Ascending aorta (tissue), 2 donors: ENCODE data around the gene PRR14L. TPM values are rescaled to one million over a fixed set of nuclear protein-coding genes. Genes with fewer than 3 reads are reported as not detected.
"Not testable (repeated sequence)": the region's sequence is repeated elsewhere in the genome, so short reads cannot be mapped to it uniquely, and the experiment has no call there.

ENCODE experiments used
- DNase-seq, 2 donors: peaks; one replicate each; pipeline ENCODE4 v3.0.0-alpha.2; 2019; ENCODE audit warnings: low spot score in 2 of 2
- H3K27ac ChIP-seq, 2 donors: fragments of 200-600 bp; sonication (generic); one replicate each; pipeline ENCODE4 v1.5.1; 2016 to 2017; ENCODE audit warnings: mild to moderate bottlenecking in 1 of 2
- H3K27me3 ChIP-seq: fragments of 200-600 bp; sonication (generic); one replicate; pipeline ENCODE4 v1.5.1; 2017
- H3K36me3 ChIP-seq, 2 donors: fragments of 200-600 bp; sonication (generic); one replicate each; pipeline ENCODE4 v1.5.1; 2016
- H3K4me1 ChIP-seq, 2 donors: fragments of 200-600 bp; sonication (generic); one replicate each; pipeline ENCODE4 v1.5.1; 2016 to 2017; ENCODE audit warnings: mild to moderate bottlenecking in 1 of 2
- H3K4me3 ChIP-seq, 2 donors: fragments of 200-600 bp; sonication (generic); one replicate each; pipeline ENCODE4 v1.5.1; 2016 to 2017; ENCODE audit warnings: mild to moderate bottlenecking in 1 of 2
- H3K9me3 ChIP-seq, 2 donors: fragments of 200-600 bp; sonication (generic); one replicate each; pipeline ENCODE4 v1.5.1; 2016
- CTCF ChIP-seq, 3 experiments: fragments of 200-600 bp in 2 of 3; fragments of 450-650 bp in 1 of 3; sonication (generic) in 2 of 3; IDR thresholded peaks; one replicate each; pipeline ENCODE4 v1.5.1; 2016 to 2019; ENCODE audit warnings: antibody characterized with exemption in 3 of 3, mild to moderate bottlenecking in 1 of 3, moderate library complexity in 1 of 3
- intact Hi-C: fragments of 100-400 bp; cut with DNase I; formaldehyde crosslinking; loops from one replicate; pipeline ENCODE4 v1.15.1; 2023
- total RNA-seq: library from RNA; depleted of rRNA; stranded (reverse); fragments of >200 nt; gene quantifications from one replicate; pipeline ENCODE4 v1.1.0, GENCODE V29; 2016

PRR14L gene
- total RNA-seq, 1 donor from 2014 or later, result 17.2 TPM

- TF ChIP-seq CTCF (IDR thresholded peaks at IDR 0.05), result no peak
- Histone ChIP-seq H3K9me3 (no peaks in the 10 kb centered on the region), H3K4me3 (no peak overlapping the region), H3K27ac (no peak overlapping the region), H3K4me1 (no peaks in the 10 kb centered on the region), H3K27me3 (no peaks in the 10 kb centered on the region), H3K36me3 (peaks cover 50 to 80% of the 10 kb centered on the region in 2 donors)
- no peak for DNase-seq
- intact Hi-C loops, result no loop called here
Measured at GRCh38 chr22:31715147-31715778, 34.7 kb downstream of the PRR14L start.

GRCh38 chr22:31711226-31711625 lies 38.7 kb downstream of the PRR14L start:
- peaks cover 41 to 72% of the 10 kb centered on the region in 2 donors for H3K36me3 ChIP-seq
- H3K27me3 ChIP-seq, H3K9me3 ChIP-seq, H3K27ac ChIP-seq, DNase-seq, H3K4me3 ChIP-seq, H3K4me1 ChIP-seq, intact Hi-C loops: not testable (repeated sequence)

GRCh38 chr22:31707519-31707918 lies 42.4 kb downstream of the PRR14L start:
- no peak for DNase-seq
- no peaks in the 10 kb centered on the region for H3K27me3 ChIP-seq
- no peaks in the 10 kb centered on the region for H3K4me1 ChIP-seq
- no peaks in the 10 kb centered on the region for H3K9me3 ChIP-seq
- no peak overlapping the region for H3K27ac ChIP-seq
- TF ChIP-seq CTCF (IDR thresholded peaks at IDR 0.05), result no peak
- H3K36me3 ChIP-seq, result peaks cover 39 to 58% of the 10 kb centered on the region in 2 donors
- no peak overlapping the region for H3K4me3 ChIP-seq
- intact Hi-C loops, result no loop called here

- H3K4me3 ChIP-seq, result no peak overlapping the region
- DNase-seq, result no peak
- no peaks in the 10 kb centered on the region for H3K4me1 ChIP-seq
- H3K36me3 ChIP-seq, result peaks cover 46 to 78% of the 10 kb centered on the region in 2 donors
- H3K27ac ChIP-seq, result no peak overlapping the region
- no peaks in the 10 kb centered on the region for H3K9me3 ChIP-seq
- intact Hi-C loops, result no loop called here
- H3K27me3 ChIP-seq, result no peaks in the 10 kb centered on the region
- no peak for TF ChIP-seq CTCF (IDR thresholded peaks at IDR 0.05)
Measured at GRCh38 chr22:31695423-31695822, 54.5 kb downstream of the PRR14L start.

- H3K9me3 ChIP-seq, H3K4me3 ChIP-seq, H3K4me1 ChIP-seq, H3K27ac ChIP-seq, DNase-seq, intact Hi-C loops, H3K27me3 ChIP-seq: not testable (repeated sequence)
- H3K36me3 ChIP-seq, result peaks cover 40 to 79% of the 10 kb centered on the region in 2 donors
Measured at GRCh38 chr22:31694046-31694445, 55.9 kb downstream of the PRR14L start.

- DNase-seq, result no peak
- H3K27me3 ChIP-seq, result no peaks in the 10 kb centered on the region
- H3K4me1 ChIP-seq, result no peaks in the 10 kb centered on the region
- no peaks in the 10 kb centered on the region for H3K9me3 ChIP-seq
- no peak for TF ChIP-seq CTCF (IDR thresholded peaks at IDR 0.05)
- H3K4me3 ChIP-seq, result no peak overlapping the region
- H3K27ac ChIP-seq, result no peak overlapping the region
- intact Hi-C loops, result no loop called here
- H3K36me3 ChIP-seq, result peaks cover 47 to 74% of the 10 kb centered on the region in 2 donors
Measured at GRCh38 chr22:31692186-31692886, 57.6 kb downstream of the PRR14L start.
